ENCODE data around the gene METTL1. TPM values are rescaled to one million over a fixed set of nuclear protein-coding genes. Genes with fewer than 3 reads are reported as not detected.

The METTL1 gene
- total and polyA plus RNA-seq, 2 experiments from 2014 or later = 18.9 to 39.5 TPM

DNA sequence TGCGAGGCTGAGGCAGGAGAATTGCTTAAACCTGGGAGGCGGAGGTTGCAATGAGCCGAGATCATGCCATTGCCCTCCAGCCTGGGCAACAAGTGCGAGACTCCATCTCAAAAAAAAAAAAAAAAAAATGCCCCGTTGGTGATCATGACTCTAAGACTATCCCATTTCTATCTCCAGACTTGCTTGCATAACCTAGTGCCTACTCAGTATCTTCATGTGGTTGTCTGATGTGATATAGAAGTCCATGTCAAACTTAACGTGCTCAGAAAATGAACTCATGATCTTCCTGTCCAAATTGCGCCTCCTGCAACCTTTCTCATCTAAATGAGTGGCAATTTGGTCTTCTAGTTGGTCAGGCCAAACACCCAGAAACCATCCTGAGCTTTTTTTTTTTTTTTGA lies 6.0 kb upstream of the METTL1 start (continued):
- TF ChIP-seq REST (IDR thresholded peaks at IDR 0.05; ENCODE audit: unreplicated experiment) (no peak), NANOG (IDR thresholded peaks at IDR 0.05; ENCODE audit: borderline replicate concordance) (no peak)

- no peaks in the 10 kb centered on the region for H3K79me2 ChIP-seq (replicated peaks; ENCODE audit: insufficient read depth)
- no peaks in the 10 kb centered on the region for H3K36me3 ChIP-seq (ENCODE audit: insufficient read depth)
- no peak overlapping the region for H2AFZ ChIP-seq
- Mint-ChIP-seq H3K27me3 (ENCODE audit: insufficient read depth, low read depth, poor library complexity) (peaks cover 7% of the 10 kb centered on the region), H3K4me1 (peaks cover 2% of the 10 kb centered on the region; the same call in 2 of the 3 replicates), H3K4me3 (no peak overlapping the region), H3K36me3 (ENCODE audit: low read depth) (no peaks in the 10 kb centered on the region), H3K9me3 (no peaks in the 10 kb centered on the region; the same call in 2 of the 3 replicates), H3K27ac (0 out of 2 replicates have a peak overlapping the region, but pooled peaks have one; percentile 57)
- H3K9me2 ChIP-seq (ENCODE audit: insufficient read depth) = no peaks in the 10 kb centered on the region
- no peak overlapping the region for H3K4me2 ChIP-seq
- DNase-seq (ENCODE audit: low spot score) (no peak), ATAC-seq (no peak)
- H3F3A ChIP-seq (replicated peaks; ENCODE audit: low read depth) = no peaks in the 10 kb centered on the region
- H3K4me1 ChIP-seq (ENCODE audit: insufficient read depth) = no peaks in the 10 kb centered on the region
- no peak overlapping the region for H3K4me3 ChIP-seq
- H3K27ac ChIP-seq (ENCODE audit: low read depth) = no peak overlapping the region
- no peak for TF ChIP-seq JUNB (IDR thresholded peaks at IDR 0.05; ENCODE audit: unreplicated experiment)
- TF ChIP-seq STAT1 (IDR thresholded peaks at IDR 0.05; ENCODE audit: unreplicated experiment) = no peak
- TF ChIP-seq CREB1 (CRISPR knock-in tag; IDR thresholded peaks at IDR 0.05; ENCODE audit: low read depth) = no peak
- TF ChIP-seq, protein P1, sequence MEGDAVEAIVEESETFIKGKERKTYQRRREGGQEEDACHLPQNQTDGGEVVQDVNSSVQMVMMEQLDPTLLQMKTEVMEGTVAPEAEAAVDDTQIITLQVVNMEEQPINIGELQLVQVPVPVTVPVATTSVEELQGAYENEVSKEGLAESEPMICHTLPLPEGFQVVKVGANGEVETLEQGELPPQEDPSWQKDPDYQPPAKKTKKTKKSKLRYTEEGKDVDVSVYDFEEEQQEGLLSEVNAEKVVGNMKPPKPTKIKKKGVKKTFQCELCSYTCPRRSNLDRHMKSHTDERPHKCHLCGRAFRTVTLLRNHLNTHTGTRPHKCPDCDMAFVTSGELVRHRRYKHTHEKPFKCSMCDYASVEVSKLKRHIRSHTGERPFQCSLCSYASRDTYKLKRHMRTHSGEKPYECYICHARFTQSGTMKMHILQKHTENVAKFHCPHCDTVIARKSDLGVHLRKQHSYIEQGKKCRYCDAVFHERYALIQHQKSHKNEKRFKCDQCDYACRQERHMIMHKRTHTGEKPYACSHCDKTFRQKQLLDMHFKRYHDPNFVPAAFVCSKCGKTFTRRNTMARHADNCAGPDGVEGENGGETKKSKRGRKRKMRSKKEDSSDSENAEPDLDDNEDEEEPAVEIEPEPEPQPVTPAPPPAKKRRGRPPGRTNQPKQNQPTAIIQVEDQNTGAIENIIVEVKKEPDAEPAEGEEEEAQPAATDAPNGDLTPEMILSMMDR (conservative IDR thresholded peaks at IDR 0.05; ENCODE audit: low read depth in 2 of 2) = no peak
- TF ChIP-seq REST (IDR thresholded peaks at IDR 0.05; ENCODE audit: unreplicated experiment) = no peak
- no peak for TF ChIP-seq POLR2AphosphoS5 (IDR thresholded peaks at IDR 0.05; ENCODE audit: low read depth)
- H4K20me1 ChIP-seq (replicated peaks; ENCODE audit: insufficient read depth) = no peaks in the 10 kb centered on the region; the same call in 1 of the 2 replicates
- peaks cover 19% of the 10 kb centered on the region for H3K27me3 ChIP-seq (ENCODE audit: insufficient read depth)
Measured at GRCh38 chr12:57777367-57777766, 5.5 kb upstream of the METTL1 start.
